H1 (cell line): ENCODE results near the gene LARP4B. TPM values are rescaled to one million over a fixed set of nuclear protein-coding genes. Genes with fewer than 3 reads are reported as not detected.
"Not testable (repeated sequence)": the region's sequence is repeated elsewhere in the genome, so short reads cannot be mapped to it uniquely, and the experiment has no call there.

ENCODE experiments used
- CTCF ChIA-PET: fragments of 300-600 bp; sonication (Branson Sonifier 250); formaldehyde crosslinking; loops from one replicate; lab custom pipeline; 2021; ENCODE audit not compliant: partially characterized antibody; lab: Charles Lee
- POLR2A ChIA-PET: fragments of 300-600 bp; sonication (Branson Sonifier 250); formaldehyde crosslinking; loops from one replicate; lab custom pipeline; 2021; ENCODE audit warnings: inconsistent platforms; ENCODE audit not compliant: partially characterized antibody; lab: Charles Lee
- DNase-seq, 2 experiments: peaks; one replicate each; pipeline versions ENCODE4 v3.0.0 to v3.0.0-alpha.2; 2010 to 2022; ENCODE audit warnings: low spot score in 2 of 2, low read depth in 1 of 2, mixed read lengths in 1 of 2
- FAIRE-seq: peaks from 2 replicates; lab custom pipeline; 2011; peaks lifted over from hg19 to GRCh38; lab: Jason Lieb, UNC
- H2AFZ ChIP-seq: 2 replicates; pipeline ENCODE4 v1.8.1; 2012; ENCODE audit warnings: low read length, inconsistent platforms
- H2AK5ac ChIP-seq: 2 replicates; pipeline ENCODE4 v1.6.1; 2013; ENCODE audit warnings: low read depth, low read length
- H2BK120ac ChIP-seq: replicated peaks from 2 replicates; pipeline ENCODE3; 2013; ENCODE audit warnings: low read depth, low read length, inconsistent platforms
- H2BK12ac ChIP-seq: 2 replicates; pipeline ENCODE4 v1.6.1; 2013; ENCODE audit warnings: low read depth, low read length
- H2BK15ac ChIP-seq: 2 replicates; pipeline ENCODE4 v1.6.1; 2013; ENCODE audit warnings: low read length
- H2BK20ac ChIP-seq: 2 replicates; pipeline ENCODE4 v1.6.1; 2013; ENCODE audit warnings: low read length
- H2BK5ac ChIP-seq: 2 replicates; pipeline ENCODE4 v1.6.1; 2013; ENCODE audit warnings: low read depth, low read length
- H3K14ac ChIP-seq: 2 replicates; pipeline ENCODE4 v1.6.1; 2013; ENCODE audit warnings: inconsistent platforms; ENCODE audit not compliant: insufficient read length
- H3K18ac ChIP-seq: 2 replicates; pipeline ENCODE4 v1.6.1; 2013; ENCODE audit warnings: low read length; ENCODE audit errors: extremely low read depth
- H3K23ac ChIP-seq: 2 replicates; pipeline ENCODE4 v1.6.1; 2013; ENCODE audit warnings: inconsistent platforms; ENCODE audit not compliant: insufficient read length
- H3K23me2 ChIP-seq: 2 replicates; pipeline ENCODE4 v1.6.1; 2013; ENCODE audit warnings: low read depth, low read length
- H3K27ac ChIP-seq: 2 replicates; pipeline ENCODE4 v1.6.1; 2011; ENCODE audit warnings: low read depth, low read length, inconsistent platforms
- H3K27me3 ChIP-seq, 4 experiments: replicated peaks in 1 of 4; 1 replicate in 1 of 4; 2 replicates in 3 of 4; pipeline versions ENCODE4 v1.6.1 to v1.8.1; 2011 to 2013; ENCODE audit warnings: low read length in 3 of 4, mild to moderate bottlenecking in 3 of 4, inconsistent platforms in 2 of 4, mixed read lengths in 2 of 4, moderate library complexity in 1 of 4; ENCODE audit not compliant: control insufficient read depth in 3 of 4, insufficient read depth in 3 of 4; ENCODE audit errors: extremely low read depth in 1 of 4
- H3K36me3 ChIP-seq, 4 experiments: 2 replicates each; pipeline versions ENCODE4 v1.6.1 to v1.8.1; 2011 to 2013; ENCODE audit warnings: mild to moderate bottlenecking in 4 of 4, low read length in 3 of 4, moderate library complexity in 2 of 4, control low read depth in 1 of 4, inconsistent platforms in 1 of 4; ENCODE audit not compliant: insufficient read depth in 4 of 4, control insufficient read depth in 2 of 4
- H3K4ac ChIP-seq: replicated peaks from 2 replicates; pipeline ENCODE3; 2013; ENCODE audit warnings: low read length, low read depth, mixed read lengths, inconsistent platforms; ENCODE audit not compliant: insufficient read length
- H3K4me1 ChIP-seq, 4 experiments: replicated peaks in 1 of 4; 1 replicate in 1 of 4; 2 replicates in 3 of 4; pipeline versions ENCODE4 v1.6.1 to v1.8.1; 2011 to 2013; ENCODE audit warnings: low read length in 3 of 4, inconsistent platforms in 2 of 4, mixed read lengths in 1 of 4; ENCODE audit not compliant: insufficient read depth in 4 of 4, control insufficient read depth in 3 of 4
- H3K4me2 ChIP-seq, 2 experiments: 2 replicates each; pipeline versions ENCODE4 v1.6.1 to v1.8.1; 2011 to 2013; ENCODE audit warnings: low read depth in 2 of 2, low read length in 2 of 2, control low read depth in 1 of 2, inconsistent platforms in 1 of 2, mild to moderate bottlenecking in 1 of 2; ENCODE audit not compliant: insufficient read depth in 1 of 2
- H3K4me3 ChIP-seq, 4 experiments: fragments of 200-600, 300-600 bp in 1 of 4; sonication (generic), shearing (Covaris generic), sonication (Bioruptor Twin) in 1 of 4; 2 replicates each; pipeline versions ENCODE4 v1.5.1 to v1.8.1; 2011 to 2016; ENCODE audit warnings: low read length in 4 of 4, low read depth in 3 of 4, control low read depth in 2 of 4, inconsistent platforms in 2 of 4, mild to moderate bottlenecking in 2 of 4, mixed read lengths in 1 of 4, moderate library complexity in 1 of 4; ENCODE audit not compliant: insufficient read depth in 2 of 4; ENCODE audit errors: extremely low read depth in 1 of 4
- H3K56ac ChIP-seq: replicated peaks from 2 replicates; pipeline ENCODE3; 2013; ENCODE audit warnings: low read depth, mild to moderate bottlenecking, mixed read lengths, low read length, inconsistent platforms; ENCODE audit not compliant: insufficient read length
- H3K79me1 ChIP-seq: 2 replicates; pipeline ENCODE4 v1.6.1; 2013; ENCODE audit warnings: low read depth, low read length, control low read depth
- H3K79me2 ChIP-seq, 2 experiments: 2 replicates each; pipeline versions ENCODE4 v1.6.1 to v1.8.1; 2012 to 2013; ENCODE audit warnings: low read length in 2 of 2, mild to moderate bottlenecking in 2 of 2, inconsistent platforms in 1 of 2; ENCODE audit not compliant: insufficient read depth in 2 of 2, control insufficient read depth in 1 of 2
- H3K9ac ChIP-seq, 4 experiments: replicated peaks in 1 of 4; 1 replicate in 1 of 4; 2 replicates in 3 of 4; pipeline versions ENCODE4 v1.6.1 to v1.8.1; 2011 to 2013; ENCODE audit warnings: low read depth in 3 of 4, low read length in 3 of 4, control low read depth in 2 of 4, mild to moderate bottlenecking in 2 of 4, moderate library complexity in 2 of 4, inconsistent platforms in 1 of 4; ENCODE audit errors: extremely low read depth in 1 of 4
- H3K9me3 ChIP-seq, 2 experiments: 2 replicates each; pipeline versions ENCODE4 v1.6.1 to v1.8.1; 2012 to 2013; ENCODE audit warnings: mild to moderate bottlenecking in 2 of 2, moderate library complexity in 2 of 2, control low read depth in 1 of 2, inconsistent platforms in 1 of 2, low read depth in 1 of 2, low read length in 1 of 2, mixed read lengths in 1 of 2; ENCODE audit not compliant: insufficient read depth in 2 of 2
- H4K20me1 ChIP-seq, 2 experiments: replicated peaks in 1 of 2; 2 replicates each; pipeline versions ENCODE3 to v1.8.1; 2011 to 2013; ENCODE audit warnings: inconsistent platforms in 2 of 2, low read length in 2 of 2, mild to moderate bottlenecking in 1 of 2; ENCODE audit not compliant: insufficient read depth in 2 of 2, control insufficient read depth in 1 of 2
- H4K5ac ChIP-seq: 2 replicates; pipeline ENCODE4 v1.6.1; 2013; ENCODE audit warnings: low read length, low read depth, mixed read lengths, inconsistent platforms; ENCODE audit not compliant: insufficient read length
- H4K8ac ChIP-seq: 2 replicates; pipeline ENCODE4 v1.8.0; 2013; ENCODE audit warnings: mild to moderate bottlenecking, moderate library complexity, low read length, inconsistent platforms; ENCODE audit not compliant: insufficient read depth; ENCODE audit errors: extremely low read depth
- H4K91ac ChIP-seq: replicated peaks from 2 replicates; pipeline ENCODE3; 2013; ENCODE audit warnings: low read length, mixed read lengths, inconsistent platforms; ENCODE audit not compliant: insufficient read length
- WGBS, 2 experiments: shearing (Covaris generic) in 1 of 2; methylation state at CpG; one replicate each; pipeline versions ENCODE4 v1.1.6 to v1.1.7; 2013 to 2015; ENCODE audit warnings: low lambda C conversion rate in 2 of 2, mixed read lengths in 2 of 2, inconsistent platforms in 1 of 2, low coverage in 1 of 2, missing lambda C conversion rate in 1 of 2; ENCODE audit not compliant: insufficient replicate concordance in 2 of 2, insufficient coverage in 1 of 2, insufficient read length in 1 of 2; ENCODE audit errors: extremely low coverage in 1 of 2, missing lambda C conversion rate in 1 of 2; 5-methylcytosine and 5-hydroxymethylcytosine counted together
- polyA plus RNA-seq, 7 experiments: library from polyadenylated mRNA; depleted of rRNA in 3 of 7; stranded (reverse) in 5 of 7; unstranded in 2 of 7; fragments of >200 nt in 5 of 7; fragments of 200-250 nt in 2 of 7; gene quantifications; 1 replicate in 5 of 7; 2 replicates in 1 of 7; 4 replicates in 1 of 7; pipeline versions ENCODE4 v1.2.1 to v1.2.3, GENCODE V29; 2011 to 2013; ENCODE audit warnings: missing spikeins in 2 of 7, mixed read lengths in 2 of 7
- total RNA-seq: library from RNA; stranded (reverse); fragmentation: NEBNext Ultra II Directional; extraction: Animal tissue kit (Norgen Biotek cat#: 25700); gene quantifications from 2 replicates; pipeline ENCODE4 v1.2.1, GENCODE V29; 2021

LARP4B gene
- total and polyA plus RNA-seq, 2 of the 8 experiments (the other 6 are each of a cell fraction or from before 2014, with no cell fraction given), result 20.1 to 78.6 TPM

DNA sequence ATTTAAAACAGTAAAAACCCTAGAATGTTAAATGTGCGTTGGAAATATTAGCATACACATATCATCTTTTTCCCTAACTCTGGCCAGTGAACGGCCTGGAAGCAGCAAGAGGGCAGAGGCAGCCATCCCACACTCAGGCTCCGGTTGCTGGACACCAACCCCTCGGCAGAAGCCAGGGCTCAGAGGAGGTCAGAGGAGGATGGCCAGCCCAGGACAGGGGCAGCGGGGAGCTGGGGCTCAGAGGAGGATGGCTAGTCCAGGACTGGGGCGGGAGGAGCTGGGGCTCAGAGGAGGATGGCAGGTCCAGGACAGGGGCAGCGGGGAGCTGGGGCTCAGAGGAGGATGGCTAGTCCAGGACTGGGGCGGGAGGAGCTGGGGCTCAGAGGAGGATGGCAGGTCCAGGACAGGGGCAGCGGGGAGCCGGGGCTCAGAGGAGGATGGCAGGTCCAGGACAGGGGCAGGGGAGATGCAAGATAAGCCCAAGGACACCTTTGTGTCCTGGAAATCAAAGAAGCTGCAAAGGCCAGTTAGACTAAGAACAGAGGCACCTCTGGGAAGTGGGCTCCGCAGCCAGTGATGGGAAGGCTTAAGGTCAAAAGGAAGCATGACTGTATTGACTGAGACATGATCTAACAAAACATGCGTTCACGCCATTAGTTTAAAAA is 161.3 kb downstream of the LARP4B start:
- FAIRE-seq, H3K23me2 ChIP-seq, H3K36me3 ChIP-seq, H2AK5ac ChIP-seq, H3K79me1 ChIP-seq, H3K18ac ChIP-seq, H4K8ac ChIP-seq, H3K4me1 ChIP-seq, H3K4ac ChIP-seq, H4K5ac ChIP-seq, H3K9me3 ChIP-seq, H2AFZ ChIP-seq, H3K79me2 ChIP-seq, H3K4me3 ChIP-seq, H3K9ac ChIP-seq, H3K56ac ChIP-seq, H2BK15ac ChIP-seq, POLR2A ChIA-PET, H4K20me1 ChIP-seq, H3K27ac ChIP-seq, H3K27me3 ChIP-seq, H2BK5ac ChIP-seq, H3K23ac ChIP-seq, H4K91ac ChIP-seq, H2BK12ac ChIP-seq, DNase-seq, H2BK120ac ChIP-seq, H3K14ac ChIP-seq, H2BK20ac ChIP-seq, H3K4me2 ChIP-seq: not testable (repeated sequence)
- 87% methylated on average over 12 of the region's 13 CpGs; no CpG with 5 or more reads in 1 of the 2 experiments for WGBS, 2 experiments
- CTCF ChIA-PET, result interaction anchor here (0.6 to 3.2 kb wide), 2 partner anchors 19 to 36 kb away, joined by 3 to 11 read pairs; no protein-coding TSS in a partner anchor
